GM23248 (cell line): ENCODE measurements around the gene VPREB3. TPM values are rescaled to one million over a fixed set of nuclear protein-coding genes. Genes with fewer than 3 reads are reported as not detected.

Experiments used
- DNase-seq: peaks from one replicate; pipeline ENCODE4 v3.0.0-alpha.2; 2015
- H2AFZ ChIP-seq: fragments of 200-600 bp; sonication (generic); 2 replicates; pipeline ENCODE4 v1.6.1; 2016; ENCODE audit warnings: antibody characterized with exemption
- H3F3A ChIP-seq: fragments of 200-600 bp; sonication (generic); 2 replicates; pipeline ENCODE4 v1.6.1; 2016; ENCODE audit warnings: mild to moderate bottlenecking, antibody characterized with exemption, mixed run types; ENCODE audit not compliant: insufficient read depth
- H3K27ac ChIP-seq: fragments of 200-600 bp; sonication (generic); 2 replicates; pipeline ENCODE4 v1.5.1; 2016; ENCODE audit warnings: mild to moderate bottlenecking
- H3K27me3 ChIP-seq: fragments of 200-600 bp; sonication (generic); replicated peaks from 2 replicates; pipeline ENCODE4 v1.6.1; 2016; ENCODE audit warnings: mild to moderate bottlenecking; ENCODE audit not compliant: insufficient read depth
- H3K36me3 ChIP-seq: fragments of 200-600 bp; sonication (generic); 2 replicates; pipeline ENCODE4 v1.6.1; 2016; ENCODE audit warnings: low read depth, mild to moderate bottlenecking
- H3K4me1 ChIP-seq: fragments of 200-600 bp; sonication (generic); 2 replicates; pipeline ENCODE4 v1.6.1; 2016; ENCODE audit warnings: mild to moderate bottlenecking; ENCODE audit not compliant: insufficient read depth
- H3K4me2 ChIP-seq: fragments of 200-600 bp; sonication (generic); one replicate; pipeline ENCODE4 v1.6.1; 2016; ENCODE audit warnings: mild to moderate bottlenecking; ENCODE audit not compliant: unreplicated experiment
- H3K4me3 ChIP-seq: fragments of 200-600 bp; sonication (generic); 2 replicates; pipeline ENCODE4 v1.5.1; 2016; ENCODE audit warnings: mild to moderate bottlenecking
- H3K79me2 ChIP-seq: fragments of 200-600 bp; sonication (generic); 2 replicates; pipeline ENCODE4 v1.6.1; 2016; ENCODE audit warnings: mild to moderate bottlenecking; ENCODE audit not compliant: insufficient read depth
- H3K9ac ChIP-seq: fragments of 200-600 bp; sonication (generic); 2 replicates; pipeline ENCODE4 v1.6.1; 2016; ENCODE audit warnings: mild to moderate bottlenecking
- H3K9me2 ChIP-seq: fragments of 200-600 bp; sonication (generic); 2 replicates; pipeline ENCODE4 v1.6.1; 2016; ENCODE audit warnings: mixed run types, mild to moderate bottlenecking, moderate library complexity; ENCODE audit not compliant: insufficient read depth
- H3K9me3 ChIP-seq: fragments of 200-600 bp; sonication (generic); one replicate; pipeline ENCODE4 v1.6.1; 2017; ENCODE audit warnings: low read depth
- H4K20me1 ChIP-seq: fragments of 200-600 bp; sonication (generic); 2 replicates; pipeline ENCODE4 v1.6.0; 2016; ENCODE audit not compliant: insufficient read depth
- EZH2 ChIP-seq: fragments of 200-600 bp; sonication (generic); IDR thresholded peaks from 2 replicates; pipeline ENCODE4 v1.6.1; 2018; ENCODE audit warnings: antibody characterized with exemption, mild to moderate bottlenecking; ENCODE audit not compliant: insufficient read depth, poor library complexity, severe bottlenecking
- EZH2phosphoT487 ChIP-seq: fragments of 200-600 bp; sonication (generic); IDR thresholded peaks from 2 replicates; pipeline ENCODE4 v1.6.1; 2018; ENCODE audit warnings: antibody characterized with exemption, moderate library complexity, mild to moderate bottlenecking, low read depth; ENCODE audit not compliant: insufficient read depth
- WGBS, 2 experiments: methylation state at CpG; one replicate each; pipeline ENCODE4 v1.1.6; 2015 to 2017; ENCODE audit warnings: low lambda C conversion rate in 2 of 2, low coverage in 1 of 2; ENCODE audit errors: missing lambda C conversion rate in 2 of 2; 5-methylcytosine and 5-hydroxymethylcytosine counted together
- in situ Hi-C: fragments of 300-500 bp; cut with MboI; formaldehyde crosslinking; loops from 2 replicates; pipeline ENCODE4 v1.15.0; 2020
- polyA plus RNA-seq: library from polyadenylated mRNA; unstranded; fragments of >200 nt; fragmentation: Nextera tagmentation; extraction: Ambion mirVana; gene quantifications from 2 replicates; pipeline ENCODE4 v1.2.1, GENCODE V29; 2016
- total RNA-seq: library from RNA; depleted of rRNA; stranded (reverse); fragments of >200 nt; shearing (Covaris generic); gene quantifications from 2 replicates; pipeline ENCODE4 v1.2.3, GENCODE V29; 2014

Gene VPREB3
- total and polyA plus RNA-seq, 2 experiments from 2014 or later = not detected

- TF ChIP-seq EZH2phosphoT487 = no peak
- TF ChIP-seq EZH2 = no peak
- Histone ChIP-seq H3K27me3 (no peaks in the 10 kb centered on the region), H3F3A (0 out of 2 replicates have a peak, but pooled peaks cover 6% of the 10 kb centered on the region), H3K27ac (no peak overlapping the region), H3K36me3 (no peaks in the 10 kb centered on the region), H3K9ac (no peak overlapping the region), H4K20me1 (no peaks in the 10 kb centered on the region), H3K79me2 (peaks cover 17% of the 10 kb centered on the region), H3K4me1 (0 out of 2 replicates have a peak, but pooled peaks cover 7% of the 10 kb centered on the region), H3K4me3 (no peak overlapping the region), H3K9me3 (no peaks in the 10 kb centered on the region), H3K9me2 (no peaks in the 10 kb centered on the region), H2AFZ (no peak overlapping the region), H3K4me2 (no peak overlapping the region)
- DNase-seq = no peak
- 64 to 80% methylated on average over 2 of the region's 2 CpGs for WGBS, 2 experiments
- in situ Hi-C loops = no loop called here
These were observed 840 bp downstream of the VPREB3 start for GRCh38 chr22:23753385-23753784.

- no peak for DNase-seq
- no peak overlapping the region for H3K27ac ChIP-seq
- in situ Hi-C loops = no loop called here
- TF ChIP-seq EZH2 = no peak
- TF ChIP-seq EZH2phosphoT487 = no peak
- WGBS, 2 experiments = 86 to 92% methylated on average over 16 of the region's 16 CpGs
- H3K79me2 ChIP-seq = peaks cover 19% of the 10 kb centered on the region
- no peak overlapping the region for H3K4me2 ChIP-seq
- H3K9me2 ChIP-seq = no peaks in the 10 kb centered on the region
- H3F3A ChIP-seq = 0 out of 2 replicates have a peak, but pooled peaks cover 6% of the 10 kb centered on the region
- no peaks in the 10 kb centered on the region for H3K36me3 ChIP-seq
- no peak overlapping the region for H3K9ac ChIP-seq
- no peaks in the 10 kb centered on the region for H4K20me1 ChIP-seq
- no peaks in the 10 kb centered on the region for H3K9me3 ChIP-seq
- no peaks in the 10 kb centered on the region for H3K27me3 ChIP-seq
- H3K4me3 ChIP-seq = no peak overlapping the region
- H3K4me1 ChIP-seq = 0 out of 2 replicates have a peak, but pooled peaks cover 7% of the 10 kb centered on the region
- no peak overlapping the region for H2AFZ ChIP-seq
These were observed 1.5 kb downstream of the VPREB3 start for GRCh38 chr22:23752750-23753149.

GRCh38 chr22:23752090-23752691, 2.0 kb downstream of the VPREB3 start:
- Histone ChIP-seq H3K79me2 (peaks cover 19% of the 10 kb centered on the region), H3K27ac (no peak overlapping the region), H2AFZ (no peak overlapping the region), H3K9me2 (no peaks in the 10 kb centered on the region), H4K20me1 (no peaks in the 10 kb centered on the region), H3K36me3 (no peaks in the 10 kb centered on the region), H3K9ac (no peak overlapping the region), H3K27me3 (no peaks in the 10 kb centered on the region), H3K4me1 (0 out of 2 replicates have a peak, but pooled peaks cover 7% of the 10 kb centered on the region), H3K4me3 (no peak overlapping the region), H3F3A (0 out of 2 replicates have a peak, but pooled peaks cover 6% of the 10 kb centered on the region), H3K9me3 (no peaks in the 10 kb centered on the region), H3K4me2 (no peak overlapping the region)
- TF ChIP-seq EZH2 = no peak
- TF ChIP-seq EZH2phosphoT487 = no peak
- no peak for DNase-seq
- 79 to 86% methylated on average over 9 of the region's 9 CpGs for WGBS, 2 experiments
- in situ Hi-C loops = no loop called here

GRCh38 chr22:23751441-23751996, 2.7 kb downstream of the VPREB3 start:
- in situ Hi-C loops = no loop called here
- Histone ChIP-seq H4K20me1 (no peaks in the 10 kb centered on the region), H3K9ac (peak overlapping the region; percentile 89), H2AFZ (peak overlapping the region; percentile 89), H3K27me3 (no peaks in the 10 kb centered on the region), H3K9me3 (no peaks in the 10 kb centered on the region), H3K36me3 (no peaks in the 10 kb centered on the region), H3K4me3 (peak overlapping the region; percentile 94), H3K4me2 (peak overlapping the region; percentile 67), H3K79me2 (peaks cover 19% of the 10 kb centered on the region), H3K9me2 (no peaks in the 10 kb centered on the region), H3K27ac (peak overlapping the region; percentile 48), H3K4me1 (0 out of 2 replicates have a peak, but pooled peaks cover 7% of the 10 kb centered on the region), H3F3A (0 out of 2 replicates have a peak, but pooled peaks cover 6% of the 10 kb centered on the region)
- 15 to 22% methylated on average over 21 to 22 of the region's 22 CpGs for WGBS, 2 experiments
- no peak for TF ChIP-seq EZH2
- DNase-seq = no peak
